VCaP (cell line): Measurements from ENCODE around the gene CMC2.

Source experiments
- H3K27ac ChIP-seq: fragments of 450-650 bp; 2 replicates; pipeline ENCODE4 v1.5.1; 2017
- CTCF ChIP-seq: fragments of 450-650 bp; conservative IDR thresholded peaks from 2 replicates; pipeline ENCODE4 v1.5.1; 2017; ENCODE audit warnings: mild to moderate bottlenecking, moderate library complexity

CMC2 gene

GRCh38 chr16:81008505-81008789 is 1.8 kb upstream of the CMC2 start:
- TF ChIP-seq CTCF = no peak
- H3K27ac ChIP-seq = peak overlapping the region; percentile 90

- TF ChIP-seq CTCF = no peak
- peak overlapping the region; percentile 90 for H3K27ac ChIP-seq
Measured at GRCh38 chr16:81006211-81006812, 373 bp downstream of the CMC2 start.

- TF ChIP-seq CTCF = no peak
- peak overlapping the region; percentile 90 for H3K27ac ChIP-seq
Measured at GRCh38 chr16:81005610-81006161, 999 bp downstream of the CMC2 start.

- TF ChIP-seq CTCF = peak; percentile 69
Measured at GRCh38 chr16:81004646-81005353, 1.9 kb downstream of the CMC2 start.

GRCh38 chr16:81003610-81004460 is 2.9 kb downstream of the CMC2 start:
- H3K27ac ChIP-seq = peak overlapping the region; percentile 90
- TF ChIP-seq CTCF = no peak

More at GRCh38 chr16:81004646-81005353, 1.9 kb downstream of the CMC2 start:
- H3K27ac ChIP-seq = peak overlapping the region; percentile 90

- TF ChIP-seq CTCF = no peak
- H3K27ac ChIP-seq = peak overlapping the region; percentile 90
Measured at GRCh38 chr16:81003064-81003463, 3.6 kb downstream of the CMC2 start.

- H3K27ac ChIP-seq = no peak overlapping the region
- TF ChIP-seq CTCF = no peak
Measured at GRCh38 chr16:81001330-81001729, 5.4 kb downstream of the CMC2 start.
